Loucy (cell line): ENCODE results near the gene SBK3.

ENCODE experiments used
- EZH2phosphoT487 ChIP-seq: fragments of 200-600 bp; IDR thresholded peaks from 2 replicates; pipeline ENCODE4 v1.6.1; 2018; ENCODE audit warnings: antibody characterized with exemption, mild to moderate bottlenecking, moderate library complexity, borderline replicate concordance
- TF ChIP-seq, protein P1 (sequence below): fragments of 200-600 bp; sonication (generic); conservative IDR thresholded peaks from 2 replicates; pipeline ENCODE4 v1.5.1; 2014; ENCODE audit warnings: mild to moderate bottlenecking, antibody characterized with exemption, low read length

DNA sequence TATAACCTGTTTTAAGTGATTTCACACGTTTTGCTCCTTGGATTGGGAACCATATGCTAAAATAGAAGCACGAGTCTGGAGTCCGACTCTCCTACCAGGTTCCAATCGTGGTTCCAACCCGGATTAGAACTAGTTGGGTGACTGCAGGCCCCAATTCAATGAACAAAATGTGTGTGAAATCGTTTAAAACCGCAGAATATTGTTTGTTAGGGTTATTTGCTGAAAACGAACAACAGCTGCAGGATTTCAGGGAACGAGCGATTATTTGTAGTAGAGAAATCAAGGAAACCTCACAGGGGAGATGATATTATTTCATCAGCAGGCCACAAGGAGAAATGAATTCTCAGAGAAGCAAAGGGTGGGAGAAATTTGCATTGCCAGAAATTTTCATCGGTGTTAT is 40.4 kb downstream of the SBK3 start:
- TF ChIP-seq, protein P1, sequence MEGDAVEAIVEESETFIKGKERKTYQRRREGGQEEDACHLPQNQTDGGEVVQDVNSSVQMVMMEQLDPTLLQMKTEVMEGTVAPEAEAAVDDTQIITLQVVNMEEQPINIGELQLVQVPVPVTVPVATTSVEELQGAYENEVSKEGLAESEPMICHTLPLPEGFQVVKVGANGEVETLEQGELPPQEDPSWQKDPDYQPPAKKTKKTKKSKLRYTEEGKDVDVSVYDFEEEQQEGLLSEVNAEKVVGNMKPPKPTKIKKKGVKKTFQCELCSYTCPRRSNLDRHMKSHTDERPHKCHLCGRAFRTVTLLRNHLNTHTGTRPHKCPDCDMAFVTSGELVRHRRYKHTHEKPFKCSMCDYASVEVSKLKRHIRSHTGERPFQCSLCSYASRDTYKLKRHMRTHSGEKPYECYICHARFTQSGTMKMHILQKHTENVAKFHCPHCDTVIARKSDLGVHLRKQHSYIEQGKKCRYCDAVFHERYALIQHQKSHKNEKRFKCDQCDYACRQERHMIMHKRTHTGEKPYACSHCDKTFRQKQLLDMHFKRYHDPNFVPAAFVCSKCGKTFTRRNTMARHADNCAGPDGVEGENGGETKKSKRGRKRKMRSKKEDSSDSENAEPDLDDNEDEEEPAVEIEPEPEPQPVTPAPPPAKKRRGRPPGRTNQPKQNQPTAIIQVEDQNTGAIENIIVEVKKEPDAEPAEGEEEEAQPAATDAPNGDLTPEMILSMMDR: no peak
- TF ChIP-seq EZH2phosphoT487: no peak
